Body of pancreas (tissue), 4 donors: Measurements from ENCODE around the gene C4orf17. TPM values are rescaled to one million over a fixed set of nuclear protein-coding genes. Genes with fewer than 3 reads are reported as not detected.

Source experiments
- ATAC-seq: fragments of 150-250 bp; one replicate; pipeline ENCODE4 v1.9.1; 2016
- DNase-seq, 4 donors: peaks; one replicate each; pipeline ENCODE4 v3.0.0-alpha.2; 2019
- H3K27ac ChIP-seq, 4 donors: fragments of 200-600 bp; sonication (generic); 1 replicate in 3 of 4; 2 replicates in 1 of 4; pipeline versions ENCODE4 v1.5.1 to v1.6.1; 2016 to 2019; ENCODE audit warnings: mild to moderate bottlenecking in 1 of 4, mixed read lengths in 1 of 4, moderate library complexity in 1 of 4
- H3K27me3 ChIP-seq, 2 donors: fragments of 200-600 bp; sonication (generic); one replicate each; pipeline ENCODE4 v1.6.0; 2016; ENCODE audit warnings: mild to moderate bottlenecking in 1 of 2
- H3K36me3 ChIP-seq, 2 donors: fragments of 200-600 bp; sonication (generic); replicated peaks in 1 of 2; 2 replicates each; pipeline ENCODE4 v1.5.1; 2016; ENCODE audit warnings: low read depth in 2 of 2; ENCODE audit not compliant: insufficient read depth in 1 of 2
- H3K4me1 ChIP-seq: fragments of 200-600 bp; sonication (generic); one replicate; pipeline ENCODE4 v1.6.0; 2016
- H3K4me3 ChIP-seq, 2 donors: fragments of 200-600 bp; sonication (generic); 1 replicate in 1 of 2; 2 replicates in 1 of 2; pipeline ENCODE4 v1.5.1; 2016 to 2019
- H3K9me3 ChIP-seq, 3 donors: fragments of 200-600 bp; sonication (generic); 1 replicate in 2 of 3; 2 replicates in 1 of 3; pipeline ENCODE4 v1.5.1; 2016
- CTCF ChIP-seq, 7 experiments: fragments of 450-650 bp in 4 of 7; fragments of 200-600 bp in 3 of 7; sonication (generic) in 3 of 7; IDR thresholded peaks; one replicate each; pipeline ENCODE4 v1.5.1; 2016 to 2019; ENCODE audit warnings: antibody characterized with exemption in 7 of 7
- POLR2A ChIP-seq, 3 donors: fragments of 450-650 bp; IDR thresholded peaks; one replicate each; pipeline ENCODE4 v1.6.1; 2016; ENCODE audit warnings: antibody characterized with exemption in 3 of 3, mild to moderate bottlenecking in 2 of 3
- whole genome bisulfite sequencing, 2 donors: methylation state at CpG; one replicate each; pipeline ENCODE4 v1.1.5; 2017; 5-methylcytosine and 5-hydroxymethylcytosine counted together
- intact Hi-C: fragments of 100-400 bp; cut with DNase I; formaldehyde crosslinking; loops from one replicate; pipeline ENCODE4 v1.15.1; 2023
- total RNA-seq, 2 donors: library from RNA; depleted of rRNA; stranded (reverse); fragments of >200 nt; gene quantifications; one replicate each; pipeline ENCODE4 v1.1.0, GENCODE V29; 2016

C4orf17 gene
- total RNA-seq, 2 donors from 2014 or later = not detected

- H3K4me3 ChIP-seq = no peak overlapping the region
- 13 to 32% methylated on average over 1 of the region's 1 CpG for WGBS, 2 donors
- no peak for ATAC-seq
These were observed 61.1 kb downstream of the C4orf17 start for GRCh38 chr4:99571883-99572282.

GRCh38 chr4:99572527-99573240, 61.9 kb downstream of the C4orf17 start:
- ATAC-seq = no peak
- Histone ChIP-seq H3K27ac (no peak overlapping the region), H3K36me3 (no peaks in the 10 kb centered on the region), H3K27me3 (no peaks in the 10 kb centered on the region), H3K4me1 (no peaks in the 10 kb centered on the region), H3K4me3 (no peak overlapping the region), H3K9me3 (no peaks in the 10 kb centered on the region)
- WGBS, 2 donors = 71% methylated on average over 6 of the region's 6 CpGs
- no peak for TF ChIP-seq POLR2A (IDR thresholded peaks at IDR 0.05)
- no peak for TF ChIP-seq CTCF (IDR thresholded peaks at IDR 0.05)
- DNase-seq = no peak
- intact Hi-C loops = no loop called here

More at GRCh38 chr4:99571883-99572282, 61.1 kb downstream of the C4orf17 start:
- TF ChIP-seq POLR2A (IDR thresholded peaks at IDR 0.05) = no peak
- no peak for TF ChIP-seq CTCF (IDR thresholded peaks at IDR 0.05)
- no peak for DNase-seq
- Histone ChIP-seq H3K27ac (no peak overlapping the region), H3K27me3 (no peaks in the 10 kb centered on the region), H3K4me1 (no peaks in the 10 kb centered on the region), H3K36me3 (no peaks in the 10 kb centered on the region), H3K9me3 (no peaks in the 10 kb centered on the region)
- intact Hi-C loops = no loop called here

- H3K36me3 ChIP-seq = no peaks in the 10 kb centered on the region
- WGBS, 2 donors = 77 to 85% methylated on average over 1 of the region's 1 CpG
- TF ChIP-seq CTCF (IDR thresholded peaks at IDR 0.05) (no peak), POLR2A (IDR thresholded peaks at IDR 0.05) (no peak)
- no peak overlapping the region for H3K27ac ChIP-seq
- intact Hi-C loops = no loop called here
- no peaks in the 10 kb centered on the region for H3K4me1 ChIP-seq
- DNase-seq = no peak
- H3K4me3 ChIP-seq = no peak overlapping the region
- H3K9me3 ChIP-seq = no peaks in the 10 kb centered on the region
- H3K27me3 ChIP-seq = no peaks in the 10 kb centered on the region
- no peak for ATAC-seq
These were observed 63.0 kb downstream of the C4orf17 start for GRCh38 chr4:99573735-99574368.

- WGBS, 2 donors = 78 to 80% methylated on average over 3 of the region's 3 CpGs
- no peaks in the 10 kb centered on the region for H3K9me3 ChIP-seq
- H3K4me1 ChIP-seq = no peaks in the 10 kb centered on the region
- TF ChIP-seq POLR2A (IDR thresholded peaks at IDR 0.05) = no peak
- H3K36me3 ChIP-seq = no peaks in the 10 kb centered on the region
- ATAC-seq (no peak), DNase-seq (no peak)
- no peak within 1 kb of the TSS for H3K4me3 ChIP-seq
- H3K27me3 ChIP-seq = no peaks in the 10 kb centered on the region
- H3K27ac ChIP-seq = no peak within 1 kb of the TSS
- intact Hi-C loops = no loop called here
These were observed 63.9 kb downstream of the C4orf17 start, which contains the start of gene MTTP for GRCh38 chr4:99574530-99575324. MTTP (plus strand) TSS chr4:99574824; CDS start chr4:99574910, 86 bp downstream.

GRCh38 chr4:99578714-99579113, 67.9 kb downstream of the C4orf17 start:
- Histone ChIP-seq H3K9me3 (no peaks in the 10 kb centered on the region), H3K27ac (no peak overlapping the region), H3K27me3 (no peaks in the 10 kb centered on the region), H3K4me3 (no peak overlapping the region), H3K36me3 (no peaks in the 10 kb centered on the region), H3K4me1 (no peaks in the 10 kb centered on the region)
- DNase-seq (no peak), ATAC-seq (no peak)
- 62 to 100% methylated on average over 2 of the region's 2 CpGs for WGBS, 2 donors
- intact Hi-C loops = no loop called here
- TF ChIP-seq CTCF (IDR thresholded peaks at IDR 0.05) (no peak), POLR2A (IDR thresholded peaks at IDR 0.05) (no peak)
